GM12865 (cell line): Measurements from ENCODE around the gene CHSY1.
"Not testable (repeated sequence)": the region's sequence is repeated elsewhere in the genome, so short reads cannot be mapped to it uniquely, and the experiment has no call there.

ENCODE experiments used
- DNase-seq: peaks from one replicate; pipeline ENCODE4 v3.0.0; 2010; ENCODE audit warnings: low read depth
- H3K4me3 ChIP-seq: 2 replicates; pipeline ENCODE4 v1.5.1; 2011; ENCODE audit warnings: mild to moderate bottlenecking, low read depth, low read length, control low read depth
- TF ChIP-seq, protein P1 (sequence below): IDR thresholded peaks from 2 replicates; pipeline ENCODE4 v1.5.1; 2011; ENCODE audit warnings: low read length, control low read depth, low read depth, inconsistent platforms; ENCODE audit not compliant: insufficient read depth; ENCODE audit errors: missing control alignments

CHSY1 gene

DNA sequence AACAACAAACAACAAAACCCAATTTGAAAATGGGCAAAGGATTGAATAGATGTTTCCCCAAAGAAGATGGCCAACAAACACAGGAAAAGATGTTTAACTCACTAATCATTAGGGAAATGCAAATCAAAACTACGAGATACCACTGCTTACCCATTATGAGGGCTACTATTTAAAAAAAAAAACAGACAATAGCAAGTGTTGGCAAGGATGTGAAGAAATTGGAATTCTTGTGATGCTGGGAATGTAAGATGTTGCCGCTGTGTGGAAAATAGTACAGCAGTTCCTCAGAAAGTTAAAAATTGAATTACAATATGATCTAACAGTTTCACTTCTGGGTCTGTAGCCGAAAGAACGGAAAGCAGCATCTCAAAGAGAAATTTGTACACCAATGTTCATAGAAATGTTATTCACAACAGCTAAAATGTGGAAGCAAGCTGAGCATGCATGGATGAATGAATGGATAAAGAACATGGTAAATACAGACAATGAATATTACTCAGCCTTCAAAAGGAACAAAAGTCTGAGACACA lies 121.9 kb downstream of the CHSY1 start:
- no peak overlapping the region for H3K4me3 ChIP-seq
- TF ChIP-seq, protein P1, sequence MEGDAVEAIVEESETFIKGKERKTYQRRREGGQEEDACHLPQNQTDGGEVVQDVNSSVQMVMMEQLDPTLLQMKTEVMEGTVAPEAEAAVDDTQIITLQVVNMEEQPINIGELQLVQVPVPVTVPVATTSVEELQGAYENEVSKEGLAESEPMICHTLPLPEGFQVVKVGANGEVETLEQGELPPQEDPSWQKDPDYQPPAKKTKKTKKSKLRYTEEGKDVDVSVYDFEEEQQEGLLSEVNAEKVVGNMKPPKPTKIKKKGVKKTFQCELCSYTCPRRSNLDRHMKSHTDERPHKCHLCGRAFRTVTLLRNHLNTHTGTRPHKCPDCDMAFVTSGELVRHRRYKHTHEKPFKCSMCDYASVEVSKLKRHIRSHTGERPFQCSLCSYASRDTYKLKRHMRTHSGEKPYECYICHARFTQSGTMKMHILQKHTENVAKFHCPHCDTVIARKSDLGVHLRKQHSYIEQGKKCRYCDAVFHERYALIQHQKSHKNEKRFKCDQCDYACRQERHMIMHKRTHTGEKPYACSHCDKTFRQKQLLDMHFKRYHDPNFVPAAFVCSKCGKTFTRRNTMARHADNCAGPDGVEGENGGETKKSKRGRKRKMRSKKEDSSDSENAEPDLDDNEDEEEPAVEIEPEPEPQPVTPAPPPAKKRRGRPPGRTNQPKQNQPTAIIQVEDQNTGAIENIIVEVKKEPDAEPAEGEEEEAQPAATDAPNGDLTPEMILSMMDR: no peak
- no peak for DNase-seq

DNA sequence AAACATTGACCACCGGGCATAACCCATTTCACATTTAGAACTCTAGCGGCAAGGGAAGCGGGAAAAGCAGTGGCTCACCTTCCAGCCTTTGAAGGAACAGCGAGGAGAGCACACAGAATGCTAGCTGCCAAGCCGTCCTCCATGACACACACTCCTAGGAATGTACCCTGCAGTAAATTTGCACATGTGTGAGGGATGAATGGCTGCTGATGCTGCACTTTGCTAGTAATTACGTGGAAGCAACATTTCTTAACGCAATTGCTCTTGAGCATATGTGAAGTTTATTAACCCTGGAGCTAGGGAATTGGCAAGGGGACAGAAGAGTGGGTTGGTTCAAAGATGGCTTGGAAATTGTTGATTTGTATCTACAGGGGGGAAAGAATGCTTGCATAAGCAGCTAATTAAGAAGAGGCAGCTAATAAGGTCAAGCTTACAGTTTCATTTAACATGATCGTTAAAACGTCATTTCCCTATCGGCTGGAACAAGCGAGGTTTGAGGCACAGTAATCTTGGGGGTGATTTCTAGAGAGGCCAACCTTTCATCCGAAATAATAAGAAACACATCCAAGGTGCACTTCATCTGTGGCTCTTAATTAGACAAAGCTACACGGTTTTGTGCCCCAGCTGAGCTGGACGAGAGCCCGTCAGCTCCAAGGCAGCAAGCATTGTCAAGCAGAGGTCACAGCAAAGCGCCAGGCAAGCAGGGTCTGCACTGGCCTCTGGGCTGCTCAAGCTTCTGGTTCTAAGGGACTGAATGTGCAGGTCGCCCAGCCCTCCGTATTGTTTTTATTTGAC lies 123.4 kb downstream of the CHSY1 start:
- no peak overlapping the region for H3K4me3 ChIP-seq
- no peak for DNase-seq
- TF ChIP-seq, protein P1: no peak

- TF ChIP-seq, protein P1: no peak
- peak overlapping the region; percentile 28 for H3K4me3 ChIP-seq
- peak; percentile 87 for DNase-seq
These were observed 124.3 kb downstream of the CHSY1 start for GRCh38 chr15:101127506-101128076.

DNA sequence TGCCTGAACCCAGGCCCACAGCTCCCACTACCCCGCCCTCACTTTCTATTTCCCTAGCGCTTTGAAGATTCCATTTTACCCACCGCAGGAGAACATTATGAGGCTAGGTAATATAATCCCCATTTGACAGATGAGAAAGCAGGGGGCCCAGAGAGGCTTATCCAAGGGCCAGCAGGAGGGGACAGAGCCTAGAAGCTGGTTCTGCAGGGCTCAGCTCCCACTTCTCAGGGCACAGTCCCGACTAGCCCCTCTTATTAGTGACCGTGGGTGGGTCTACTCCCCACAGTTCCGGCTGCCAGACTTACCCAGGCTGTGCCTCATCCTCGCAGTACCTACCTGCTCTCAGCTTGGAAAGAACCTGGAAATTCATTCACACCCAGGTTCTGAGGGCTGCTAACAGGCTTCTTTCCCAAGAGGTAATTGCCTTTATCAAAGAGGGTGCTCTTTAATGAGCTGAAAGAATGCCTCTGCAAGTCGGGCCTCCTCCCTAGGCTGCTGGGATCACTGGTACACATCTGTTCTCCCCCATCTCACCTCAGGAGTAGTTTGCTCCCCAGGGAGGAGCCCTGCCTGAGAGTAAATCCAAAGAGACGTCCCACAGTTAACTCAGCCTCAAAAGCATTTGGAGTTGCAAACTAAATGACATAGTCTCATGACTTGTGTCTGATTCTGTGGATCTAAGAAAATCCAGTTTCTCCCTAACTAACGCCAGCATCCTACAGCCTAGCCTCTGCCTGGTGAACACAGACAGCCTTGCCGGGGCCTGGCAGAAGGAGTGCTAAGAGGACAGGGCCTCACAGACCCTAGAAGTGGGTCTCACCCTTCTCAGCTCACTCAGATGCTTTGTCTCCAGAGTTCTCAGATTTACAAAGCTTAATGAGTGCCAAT lies 125.0 kb downstream of the CHSY1 start:
- DNase-seq: peak; percentile 42
- peak overlapping the region; percentile 28 for H3K4me3 ChIP-seq
- TF ChIP-seq, protein P1: no peak

DNA sequence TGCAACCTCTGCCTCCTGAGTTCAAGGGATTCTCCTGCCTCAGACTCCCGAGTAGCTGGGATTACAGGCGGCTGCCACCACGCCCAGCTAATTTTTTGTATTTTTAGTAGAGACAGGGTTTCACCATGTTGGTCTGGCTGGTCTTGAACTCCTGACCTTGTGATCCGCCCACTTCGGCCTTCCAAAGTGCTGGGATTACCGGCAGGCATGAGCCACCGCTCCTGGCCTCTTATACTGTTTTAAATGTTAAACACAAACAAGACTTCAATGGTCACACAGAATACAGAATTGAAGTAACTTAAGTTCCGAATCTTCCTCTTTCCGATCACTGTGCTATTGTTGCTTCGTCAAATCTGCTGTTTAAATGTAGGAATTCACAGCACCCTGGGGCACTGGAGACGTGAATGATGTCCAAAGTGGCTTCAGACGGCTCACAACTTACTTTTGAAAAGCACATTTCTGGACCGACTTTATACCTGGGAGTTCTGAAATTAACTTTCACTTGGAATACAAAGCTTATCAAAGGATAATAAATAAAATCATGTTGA lies 125.9 kb downstream of the CHSY1 start:
- not testable (repeated sequence) for DNase-seq, H3K4me3 ChIP-seq
